ENCODE measurements around the gene CENPF.

- TF ChIP-seq CTCF (IDR thresholded peaks at IDR 0.05; ENCODE audit: borderline replicate concordance, extremely low read depth, low read length, poor library complexity, severe bottlenecking) (no peak), EZH2 (IDR thresholded peaks at IDR 0.05; ENCODE audit: borderline replicate concordance, low read depth, low read length, severe bottlenecking) (no peak)
These were observed 95.6 kb downstream of the CENPF start for GRCh38 chr1:214698559-214698958.
